H1 (cell line): Measurements from ENCODE around the gene NPSR1. TPM values are rescaled to one million over a fixed set of nuclear protein-coding genes. Genes with fewer than 3 reads are reported as not detected.

Experiments
- CTCF ChIA-PET: fragments of 300-600 bp; sonication (Branson Sonifier 250); formaldehyde crosslinking; loops from one replicate; lab custom pipeline; 2021; ENCODE audit not compliant: partially characterized antibody; lab: Charles Lee
- POLR2A ChIA-PET: fragments of 300-600 bp; sonication (Branson Sonifier 250); formaldehyde crosslinking; loops from one replicate; lab custom pipeline; 2021; ENCODE audit warnings: inconsistent platforms; ENCODE audit not compliant: partially characterized antibody; lab: Charles Lee
- DNase-seq, 2 experiments: peaks; one replicate each; pipeline versions ENCODE4 v3.0.0 to v3.0.0-alpha.2; 2010 to 2022; ENCODE audit warnings: low spot score in 2 of 2, low read depth in 1 of 2, mixed read lengths in 1 of 2
- FAIRE-seq: peaks from 2 replicates; lab custom pipeline; 2011; peaks lifted over from hg19 to GRCh38; lab: Jason Lieb, UNC
- H2AFZ ChIP-seq: 2 replicates; pipeline ENCODE4 v1.8.1; 2012; ENCODE audit warnings: low read length, inconsistent platforms
- H2AK5ac ChIP-seq: 2 replicates; pipeline ENCODE4 v1.6.1; 2013; ENCODE audit warnings: low read depth, low read length
- H2BK120ac ChIP-seq: replicated peaks from 2 replicates; pipeline ENCODE3; 2013; ENCODE audit warnings: low read depth, low read length, inconsistent platforms
- H2BK12ac ChIP-seq: 2 replicates; pipeline ENCODE4 v1.6.1; 2013; ENCODE audit warnings: low read depth, low read length
- H2BK15ac ChIP-seq: 2 replicates; pipeline ENCODE4 v1.6.1; 2013; ENCODE audit warnings: low read length
- H2BK20ac ChIP-seq: 2 replicates; pipeline ENCODE4 v1.6.1; 2013; ENCODE audit warnings: low read length
- H2BK5ac ChIP-seq: 2 replicates; pipeline ENCODE4 v1.6.1; 2013; ENCODE audit warnings: low read depth, low read length
- H3K14ac ChIP-seq: 2 replicates; pipeline ENCODE4 v1.6.1; 2013; ENCODE audit warnings: inconsistent platforms; ENCODE audit not compliant: insufficient read length
- H3K18ac ChIP-seq: 2 replicates; pipeline ENCODE4 v1.6.1; 2013; ENCODE audit warnings: low read length; ENCODE audit errors: extremely low read depth
- H3K23ac ChIP-seq: 2 replicates; pipeline ENCODE4 v1.6.1; 2013; ENCODE audit warnings: inconsistent platforms; ENCODE audit not compliant: insufficient read length
- H3K23me2 ChIP-seq: 2 replicates; pipeline ENCODE4 v1.6.1; 2013; ENCODE audit warnings: low read depth, low read length
- H3K27ac ChIP-seq: 2 replicates; pipeline ENCODE4 v1.6.1; 2011; ENCODE audit warnings: low read depth, low read length, inconsistent platforms
- H3K27me3 ChIP-seq, 4 experiments: replicated peaks in 1 of 4; 1 replicate in 1 of 4; 2 replicates in 3 of 4; pipeline versions ENCODE4 v1.6.1 to v1.8.1; 2011 to 2013; ENCODE audit warnings: low read length in 3 of 4, mild to moderate bottlenecking in 3 of 4, inconsistent platforms in 2 of 4, mixed read lengths in 2 of 4, moderate library complexity in 1 of 4; ENCODE audit not compliant: control insufficient read depth in 3 of 4, insufficient read depth in 3 of 4; ENCODE audit errors: extremely low read depth in 1 of 4
- H3K36me3 ChIP-seq, 4 experiments: 2 replicates each; pipeline versions ENCODE4 v1.6.1 to v1.8.1; 2011 to 2013; ENCODE audit warnings: mild to moderate bottlenecking in 4 of 4, low read length in 3 of 4, moderate library complexity in 2 of 4, control low read depth in 1 of 4, inconsistent platforms in 1 of 4; ENCODE audit not compliant: insufficient read depth in 4 of 4, control insufficient read depth in 2 of 4
- H3K4ac ChIP-seq: replicated peaks from 2 replicates; pipeline ENCODE3; 2013; ENCODE audit warnings: low read length, low read depth, mixed read lengths, inconsistent platforms; ENCODE audit not compliant: insufficient read length
- H3K4me1 ChIP-seq, 4 experiments: replicated peaks in 1 of 4; 1 replicate in 1 of 4; 2 replicates in 3 of 4; pipeline versions ENCODE4 v1.6.1 to v1.8.1; 2011 to 2013; ENCODE audit warnings: low read length in 3 of 4, inconsistent platforms in 2 of 4, mixed read lengths in 1 of 4; ENCODE audit not compliant: insufficient read depth in 4 of 4, control insufficient read depth in 3 of 4
- H3K4me2 ChIP-seq, 2 experiments: 2 replicates each; pipeline versions ENCODE4 v1.6.1 to v1.8.1; 2011 to 2013; ENCODE audit warnings: low read depth in 2 of 2, low read length in 2 of 2, control low read depth in 1 of 2, inconsistent platforms in 1 of 2, mild to moderate bottlenecking in 1 of 2; ENCODE audit not compliant: insufficient read depth in 1 of 2
- H3K4me3 ChIP-seq, 4 experiments: fragments of 200-600, 300-600 bp in 1 of 4; sonication (generic), shearing (Covaris generic), sonication (Bioruptor Twin) in 1 of 4; 2 replicates each; pipeline versions ENCODE4 v1.5.1 to v1.8.1; 2011 to 2016; ENCODE audit warnings: low read length in 4 of 4, low read depth in 3 of 4, control low read depth in 2 of 4, inconsistent platforms in 2 of 4, mild to moderate bottlenecking in 2 of 4, mixed read lengths in 1 of 4, moderate library complexity in 1 of 4; ENCODE audit not compliant: insufficient read depth in 2 of 4; ENCODE audit errors: extremely low read depth in 1 of 4
- H3K56ac ChIP-seq: replicated peaks from 2 replicates; pipeline ENCODE3; 2013; ENCODE audit warnings: low read depth, mild to moderate bottlenecking, mixed read lengths, low read length, inconsistent platforms; ENCODE audit not compliant: insufficient read length
- H3K79me1 ChIP-seq: 2 replicates; pipeline ENCODE4 v1.6.1; 2013; ENCODE audit warnings: low read depth, low read length, control low read depth
- H3K79me2 ChIP-seq, 2 experiments: 2 replicates each; pipeline versions ENCODE4 v1.6.1 to v1.8.1; 2012 to 2013; ENCODE audit warnings: low read length in 2 of 2, mild to moderate bottlenecking in 2 of 2, inconsistent platforms in 1 of 2; ENCODE audit not compliant: insufficient read depth in 2 of 2, control insufficient read depth in 1 of 2
- H3K9ac ChIP-seq, 4 experiments: replicated peaks in 1 of 4; 1 replicate in 1 of 4; 2 replicates in 3 of 4; pipeline versions ENCODE4 v1.6.1 to v1.8.1; 2011 to 2013; ENCODE audit warnings: low read depth in 3 of 4, low read length in 3 of 4, control low read depth in 2 of 4, mild to moderate bottlenecking in 2 of 4, moderate library complexity in 2 of 4, inconsistent platforms in 1 of 4; ENCODE audit errors: extremely low read depth in 1 of 4
- H3K9me3 ChIP-seq, 2 experiments: 2 replicates each; pipeline versions ENCODE4 v1.6.1 to v1.8.1; 2012 to 2013; ENCODE audit warnings: mild to moderate bottlenecking in 2 of 2, moderate library complexity in 2 of 2, control low read depth in 1 of 2, inconsistent platforms in 1 of 2, low read depth in 1 of 2, low read length in 1 of 2, mixed read lengths in 1 of 2; ENCODE audit not compliant: insufficient read depth in 2 of 2
- H4K20me1 ChIP-seq, 2 experiments: replicated peaks in 1 of 2; 2 replicates each; pipeline versions ENCODE3 to v1.8.1; 2011 to 2013; ENCODE audit warnings: inconsistent platforms in 2 of 2, low read length in 2 of 2, mild to moderate bottlenecking in 1 of 2; ENCODE audit not compliant: insufficient read depth in 2 of 2, control insufficient read depth in 1 of 2
- H4K5ac ChIP-seq: 2 replicates; pipeline ENCODE4 v1.6.1; 2013; ENCODE audit warnings: low read length, low read depth, mixed read lengths, inconsistent platforms; ENCODE audit not compliant: insufficient read length
- H4K8ac ChIP-seq: 2 replicates; pipeline ENCODE4 v1.8.0; 2013; ENCODE audit warnings: mild to moderate bottlenecking, moderate library complexity, low read length, inconsistent platforms; ENCODE audit not compliant: insufficient read depth; ENCODE audit errors: extremely low read depth
- H4K91ac ChIP-seq: replicated peaks from 2 replicates; pipeline ENCODE3; 2013; ENCODE audit warnings: low read length, mixed read lengths, inconsistent platforms; ENCODE audit not compliant: insufficient read length
- ATF3 ChIP-seq: IDR thresholded peaks from 2 replicates; pipeline ENCODE4 v1.6.1; 2011; ENCODE audit warnings: low read depth, mild to moderate bottlenecking, low read length; ENCODE audit not compliant: insufficient read depth
- BRCA1 ChIP-seq: IDR thresholded peaks from 2 replicates; pipeline ENCODE4 v1.6.1; 2012; ENCODE audit warnings: low read depth, low read length, improper control_type of control experiment
- FOSL1 ChIP-seq: IDR thresholded peaks from 2 replicates; pipeline ENCODE4 v1.6.1; 2011; ENCODE audit warnings: mild to moderate bottlenecking, low read depth, low read length, moderate library complexity; ENCODE audit not compliant: insufficient read depth
- HDAC6 ChIP-seq: IDR thresholded peaks from one replicate; pipeline ENCODE4 v1.7.1; 2012; ENCODE audit warnings: low read depth, mild to moderate bottlenecking, inconsistent platforms, low read length, moderate library complexity
- JUND ChIP-seq: IDR thresholded peaks from 2 replicates; pipeline ENCODE4 v1.6.1; 2011; ENCODE audit warnings: mild to moderate bottlenecking, improper control_type of control experiment, low read length
- RBBP5 ChIP-seq: IDR thresholded peaks from 2 replicates; pipeline ENCODE4 v1.7.1; 2012; ENCODE audit warnings: low read depth, mild to moderate bottlenecking, inconsistent platforms, low read length, moderate library complexity, borderline replicate concordance
- SP1 ChIP-seq: IDR thresholded peaks from 2 replicates; pipeline ENCODE4 v1.6.1; 2011; ENCODE audit warnings: low read depth, low read length
- SP4 ChIP-seq: IDR thresholded peaks from 2 replicates; pipeline ENCODE4 v1.6.1; 2012; ENCODE audit warnings: low read length, inconsistent platforms
- SRF ChIP-seq: IDR thresholded peaks from 2 replicates; pipeline ENCODE4 v1.6.1; 2011; ENCODE audit warnings: mild to moderate bottlenecking, low read depth, low read length, moderate library complexity
- TAF1 ChIP-seq: IDR thresholded peaks from 2 replicates; pipeline ENCODE4 v1.6.1; 2011; ENCODE audit warnings: mild to moderate bottlenecking, low read depth, low read length
- TAF7 ChIP-seq: optimal IDR thresholded peaks from 2 replicates; pipeline ENCODE3; 2011; ENCODE audit warnings: low read depth, mild to moderate bottlenecking, inconsistent platforms, low read length, moderate library complexity, borderline replicate concordance
- WGBS, 2 experiments: shearing (Covaris generic) in 1 of 2; methylation state at CpG; one replicate each; pipeline versions ENCODE4 v1.1.6 to v1.1.7; 2013 to 2015; ENCODE audit warnings: low lambda C conversion rate in 2 of 2, mixed read lengths in 2 of 2, inconsistent platforms in 1 of 2, low coverage in 1 of 2, missing lambda C conversion rate in 1 of 2; ENCODE audit not compliant: insufficient replicate concordance in 2 of 2, insufficient coverage in 1 of 2, insufficient read length in 1 of 2; ENCODE audit errors: extremely low coverage in 1 of 2, missing lambda C conversion rate in 1 of 2; 5-methylcytosine and 5-hydroxymethylcytosine counted together
- polyA plus RNA-seq, 7 experiments: library from polyadenylated mRNA; depleted of rRNA in 3 of 7; stranded (reverse) in 5 of 7; unstranded in 2 of 7; fragments of >200 nt in 5 of 7; fragments of 200-250 nt in 2 of 7; gene quantifications; 1 replicate in 5 of 7; 2 replicates in 1 of 7; 4 replicates in 1 of 7; pipeline versions ENCODE4 v1.2.1 to v1.2.3, GENCODE V29; 2011 to 2013; ENCODE audit warnings: missing spikeins in 2 of 7, mixed read lengths in 2 of 7
- total RNA-seq: library from RNA; stranded (reverse); fragmentation: NEBNext Ultra II Directional; extraction: Animal tissue kit (Norgen Biotek cat#: 25700); gene quantifications from 2 replicates; pipeline ENCODE4 v1.2.1, GENCODE V29; 2021
- TF ChIP-seq, protein P1 (sequence below): IDR thresholded peaks from 2 replicates; pipeline ENCODE4 v1.6.1; 2012; ENCODE audit warnings: low read length, inconsistent platforms

Gene NPSR1
- total and polyA plus RNA-seq, 2 of the 8 experiments (the other 6 are each of a cell fraction or from before 2014, with no cell fraction given) = not detected

DNA sequence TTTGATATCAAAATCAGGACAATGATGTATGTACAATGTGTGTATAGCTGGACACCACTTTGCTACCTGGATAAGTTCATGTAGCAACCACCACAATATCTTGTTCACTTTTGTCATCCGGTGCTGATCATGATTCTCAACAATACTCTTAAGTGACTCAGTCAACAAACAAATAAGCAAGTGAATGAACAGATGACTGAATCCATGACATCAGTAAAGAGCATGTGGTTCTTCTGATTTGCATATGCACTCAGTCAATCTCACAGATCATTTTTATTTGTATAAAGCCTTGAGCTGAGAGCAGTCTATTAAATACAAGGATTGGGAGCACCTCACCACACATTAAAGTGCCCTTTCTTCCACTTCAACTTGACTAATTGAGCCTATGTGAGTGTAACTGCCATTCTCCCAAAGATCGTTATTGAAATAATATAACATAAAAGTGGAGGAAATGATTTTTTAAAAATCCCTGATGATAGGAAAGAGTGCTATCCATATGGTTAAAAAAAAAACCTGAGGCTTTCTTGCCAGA, 69.5 kb downstream of the NPSR1 start:
- Histone ChIP-seq H3K36me3 (no peaks in the 10 kb centered on the region), H3K9me3 (no peaks in the 10 kb centered on the region), H2BK120ac (no peak overlapping the region), H2AK5ac (no peak overlapping the region), H2BK12ac (no peak overlapping the region), H3K18ac (no peak overlapping the region), H4K5ac (no peak overlapping the region), H2BK5ac (no peak overlapping the region), H3K4me3 (no peak overlapping the region), H3K23ac (no peak overlapping the region), H2AFZ (no peak overlapping the region), H3K27me3 (no peaks in the 10 kb centered on the region), H4K8ac (no peak overlapping the region), H3K4me2 (no peak overlapping the region), H3K27ac (no peak overlapping the region), H3K79me1 (no peaks in the 10 kb centered on the region), H2BK20ac (no peak overlapping the region), H3K4me1 (peaks cover 0 to 6% (median 0%) of the 10 kb centered on the region in 4 experiments; a peak in 2 of 7 replicates), H3K14ac (no peak overlapping the region), H4K91ac (no peak overlapping the region), H3K79me2 (no peaks in the 10 kb centered on the region), H2BK15ac (no peak overlapping the region), H3K56ac (no peak overlapping the region), H3K23me2 (no peaks in the 10 kb centered on the region), H3K4ac (no peak overlapping the region), H4K20me1 (peaks cover 0 to 1% of the 10 kb centered on the region in 2 experiments), H3K9ac (no peak overlapping the region)
- POLR2A ChIA-PET = no interaction called here
- no peak for FAIRE-seq
- 90% methylated on average over 2 of the region's 2 CpGs; no CpG with 5 or more reads in 1 of the 2 experiments for WGBS, 2 experiments
- DNase-seq = no peak
- CTCF ChIA-PET = no interaction called here
- no peak for TF ChIP-seq FOSL1
- no peak for TF ChIP-seq SRF
- no peak for TF ChIP-seq BRCA1
- no peak for TF ChIP-seq TAF1
- TF ChIP-seq SP1 = no peak
- no peak for TF ChIP-seq SP4
- no peak for TF ChIP-seq RBBP5
- TF ChIP-seq HDAC6 = no peak
- TF ChIP-seq, protein P1, sequence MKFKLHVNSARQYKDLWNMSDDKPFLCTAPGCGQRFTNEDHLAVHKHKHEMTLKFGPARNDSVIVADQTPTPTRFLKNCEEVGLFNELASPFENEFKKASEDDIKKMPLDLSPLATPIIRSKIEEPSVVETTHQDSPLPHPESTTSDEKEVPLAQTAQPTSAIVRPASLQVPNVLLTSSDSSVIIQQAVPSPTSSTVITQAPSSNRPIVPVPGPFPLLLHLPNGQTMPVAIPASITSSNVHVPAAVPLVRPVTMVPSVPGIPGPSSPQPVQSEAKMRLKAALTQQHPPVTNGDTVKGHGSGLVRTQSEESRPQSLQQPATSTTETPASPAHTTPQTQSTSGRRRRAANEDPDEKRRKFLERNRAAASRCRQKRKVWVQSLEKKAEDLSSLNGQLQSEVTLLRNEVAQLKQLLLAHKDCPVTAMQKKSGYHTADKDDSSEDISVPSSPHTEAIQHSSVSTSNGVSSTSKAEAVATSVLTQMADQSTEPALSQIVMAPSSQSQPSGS = no peak
- no peak for TF ChIP-seq TAF7
- no peak for TF ChIP-seq JUND
- no peak for TF ChIP-seq ATF3
